HepG2 (cell line): Measurements from ENCODE around the gene RPS6KA2. TPM values are rescaled to one million over a fixed set of nuclear protein-coding genes. Genes with fewer than 3 reads are reported as not detected.
"Not testable (repeated sequence)": the region's sequence is repeated elsewhere in the genome, so short reads cannot be mapped to it uniquely, and the experiment has no call there.

Source experiments
- BCL6 ChIP-seq: IDR thresholded peaks from 2 replicates; pipeline ENCODE4 v1.6.1; 2016; ENCODE audit warnings: missing genetic modification reagents, missing compliant biosample characterization
- BRCA1 ChIP-seq: sonication (generic); formaldehyde crosslinking; IDR thresholded peaks from 2 replicates; pipeline ENCODE4 v1.4.0; 2020; ENCODE audit warnings: missing genetic modification reagents
- GMEB1 ChIP-seq: sonication (generic); formaldehyde crosslinking; IDR thresholded peaks from 2 replicates; pipeline ENCODE4 v1.5.1; 2020; ENCODE audit warnings: missing genetic modification reagents, mild to moderate bottlenecking, borderline replicate concordance
- IRF2 ChIP-seq: IDR thresholded peaks from 2 replicates; pipeline ENCODE4 v1.6.1; 2018; ENCODE audit warnings: missing genetic modification reagents, missing compliant biosample characterization
- KDM2A ChIP-seq: sonication (generic); formaldehyde crosslinking; IDR thresholded peaks from 2 replicates; pipeline ENCODE4 v1.4.0; 2020; ENCODE audit warnings: low read depth, missing genetic modification reagents, borderline replicate concordance
- NONO ChIP-seq, 2 experiments: fragments of 450-650 bp in 1 of 2; sonication (generic) in 1 of 2; formaldehyde crosslinking in 1 of 2; IDR thresholded peaks in 1 of 2; conservative IDR thresholded peaks in 1 of 2; 2 replicates each; pipeline versions ENCODE4 v1.6.1 to v1.8.0; 2017 to 2022; ENCODE audit warnings: mild to moderate bottlenecking in 1 of 2, missing genetic modification reagents in 1 of 2, moderate library complexity in 1 of 2
- PITX1 ChIP-seq: sonication (generic); formaldehyde crosslinking; IDR thresholded peaks from 2 replicates; pipeline ENCODE4 v1.5.1; 2020; ENCODE audit warnings: mild to moderate bottlenecking, missing genetic modification reagents
- RARA ChIP-seq: IDR thresholded peaks from 2 replicates; pipeline ENCODE4 v1.6.1; 2016; ENCODE audit warnings: missing genetic modification reagents, missing compliant biosample characterization
- SOX6 ChIP-seq, 2 experiments: fragments of 450-650 bp in 1 of 2; sonication (generic) in 1 of 2; formaldehyde crosslinking in 1 of 2; IDR thresholded peaks; 2 replicates each; pipeline versions ENCODE4 v1.4.0 to v1.6.1; 2017 to 2020; ENCODE audit warnings: antibody characterized with exemption in 1 of 2, mild to moderate bottlenecking in 1 of 2, missing genetic modification reagents in 1 of 2
- TBP ChIP-seq: sonication (generic); formaldehyde crosslinking; IDR thresholded peaks from 2 replicates; pipeline ENCODE4 v1.5.0; 2020; ENCODE audit warnings: missing genetic modification reagents
- ZMYM4 ChIP-seq: sonication (generic); formaldehyde crosslinking; IDR thresholded peaks from 2 replicates; pipeline ENCODE4 v1.8.1; 2023; ENCODE audit warnings: mild to moderate bottlenecking, missing genetic modification reagents
- ZNF160 ChIP-seq: sonication (generic); formaldehyde crosslinking; IDR thresholded peaks from 2 replicates; pipeline ENCODE4 v1.8.0; 2022; ENCODE audit warnings: mild to moderate bottlenecking, inconsistent platforms, missing genetic modification reagents
- ZNF44 ChIP-seq: sonication (generic); formaldehyde crosslinking; IDR thresholded peaks from 2 replicates; pipeline ENCODE4 v1.5.1; 2020; ENCODE audit warnings: mild to moderate bottlenecking, missing genetic modification reagents
- ZNF550 ChIP-seq: sonication (generic); formaldehyde crosslinking; IDR thresholded peaks from 2 replicates; pipeline ENCODE4 v1.4.0; 2020; ENCODE audit warnings: mild to moderate bottlenecking, missing genetic modification reagents, borderline replicate concordance
- polyA plus RNA-seq, 8 experiments: library from polyadenylated mRNA; depleted of rRNA in 3 of 8; stranded (reverse) in 7 of 8; unstranded in 1 of 8; fragments of >200 nt; fragmentation: Illumina TruSeq in 4 of 8; extraction: Trizol in 4 of 8; gene quantifications; 2 replicates each; pipeline versions ENCODE4 v1.2.1 to v1.2.3, GENCODE V29; 2011 to 2016; ENCODE audit warnings: low read depth in 4 of 8, missing spikeins in 1 of 8, mixed read lengths in 1 of 8; ENCODE audit not compliant: insufficient read depth in 1 of 8
- total RNA-seq, 5 experiments: library from RNA; depleted of rRNA; stranded (reverse); fragments of >200 nt; fragmentation: Illumina TruSeq; extraction: Trizol; gene quantifications; 2 replicates each; pipeline ENCODE4 v1.2.3, GENCODE V29; 2016; ENCODE audit warnings: low read depth in 1 of 5
- TF ChIP-seq, protein P1 (sequence below): sonication (generic); formaldehyde crosslinking; IDR thresholded peaks from 2 replicates; pipeline ENCODE4 v1.4.0; 2020; ENCODE audit warnings: missing genetic modification reagents, borderline replicate concordance
- TF ChIP-seq, protein P2 (sequence below): sonication (generic); formaldehyde crosslinking; IDR thresholded peaks from 2 replicates; pipeline ENCODE4 v1.5.0; 2020; ENCODE audit warnings: mild to moderate bottlenecking, missing genetic modification reagents, borderline replicate concordance
- TF ChIP-seq, protein P3 (sequence below), 2 experiments: sonication (generic) in 1 of 2; formaldehyde crosslinking in 1 of 2; IDR thresholded peaks; 2 replicates each; pipeline versions ENCODE4 v1.4.0 to v1.6.1; 2018 to 2020; ENCODE audit warnings: missing genetic modification reagents in 2 of 2, borderline replicate concordance in 1 of 2, low read depth in 1 of 2, mild to moderate bottlenecking in 1 of 2, missing biosample characterization in 1 of 2
- TF ChIP-seq, protein P4 (sequence below): sonication (generic); formaldehyde crosslinking; IDR thresholded peaks from 2 replicates; pipeline ENCODE4 v1.8.0; 2022; ENCODE audit warnings: mild to moderate bottlenecking, missing genetic modification reagents, borderline replicate concordance

RPS6KA2 gene
- total and polyA plus RNA-seq, 2 of the 13 experiments (the other 11 are each of a cell fraction or from before 2014, with no cell fraction given), result 0.22 to 0.38 TPM

GRCh38 chr6:166400649-166401250 is 226.3 kb downstream of the RPS6KA2 start (continued):
- TF ChIP-seq ZNF160 (peak; percentile 73; the same call in 1 of the 2 replicates), NONO (CRISPR knock-in tag; conservative IDR thresholded peaks at IDR 0.05) (0 out of 2 replicates have a peak, but pooled peaks have one; percentile 14), ZNF550 (peak; percentile 55; the same call in 1 of the 2 replicates), GMEB1 (CRISPR knock-in tag) (peak; percentile 56; the same call in 1 of the 2 replicates), SOX6 (CRISPR knock-in tag; IDR thresholded peaks at IDR 0.05) (peak; percentile 75), BRCA1 (0 out of 2 replicates have a peak, but pooled peaks have one; percentile 65), BCL6 (CRISPR knock-in tag) (peak; percentile 46; the same call in 1 of the 2 replicates), ZMYM4 (CRISPR knock-in tag) (peak; percentile 81), RARA (peak; percentile 21; the same call in 1 of the 2 replicates), IRF2 (CRISPR knock-in tag) (0 out of 2 replicates have a peak, but pooled peaks have one; percentile 64), KDM2A (peak; percentile 62; the same call in 1 of the 2 replicates), PITX1 (CRISPR knock-in tag) (peak; percentile 88), TBP (CRISPR knock-in tag) (0 out of 2 replicates have a peak, but pooled peaks have one; percentile 38), ZNF44 (CRISPR knock-in tag) (0 out of 2 replicates have a peak, but pooled peaks have one; percentile 45)
- TF ChIP-seq NONO, SOX6 (IDR thresholded peaks at IDR 0.05): not testable (repeated sequence)
- TF ChIP-seq, protein P1, sequence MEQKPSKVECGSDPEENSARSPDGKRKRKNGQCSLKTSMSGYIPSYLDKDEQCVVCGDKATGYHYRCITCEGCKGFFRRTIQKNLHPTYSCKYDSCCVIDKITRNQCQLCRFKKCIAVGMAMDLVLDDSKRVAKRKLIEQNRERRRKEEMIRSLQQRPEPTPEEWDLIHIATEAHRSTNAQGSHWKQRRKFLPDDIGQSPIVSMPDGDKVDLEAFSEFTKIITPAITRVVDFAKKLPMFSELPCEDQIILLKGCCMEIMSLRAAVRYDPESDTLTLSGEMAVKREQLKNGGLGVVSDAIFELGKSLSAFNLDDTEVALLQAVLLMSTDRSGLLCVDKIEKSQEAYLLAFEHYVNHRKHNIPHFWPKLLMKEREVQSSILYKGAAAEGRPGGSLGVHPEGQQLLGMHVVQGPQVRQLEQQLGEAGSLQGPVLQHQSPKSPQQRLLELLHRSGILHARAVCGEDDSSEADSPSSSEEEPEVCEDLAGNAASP (CRISPR knock-in tag), result peak; percentile 63; the same call in 1 of the 2 replicates
- TF ChIP-seq, protein P2, sequence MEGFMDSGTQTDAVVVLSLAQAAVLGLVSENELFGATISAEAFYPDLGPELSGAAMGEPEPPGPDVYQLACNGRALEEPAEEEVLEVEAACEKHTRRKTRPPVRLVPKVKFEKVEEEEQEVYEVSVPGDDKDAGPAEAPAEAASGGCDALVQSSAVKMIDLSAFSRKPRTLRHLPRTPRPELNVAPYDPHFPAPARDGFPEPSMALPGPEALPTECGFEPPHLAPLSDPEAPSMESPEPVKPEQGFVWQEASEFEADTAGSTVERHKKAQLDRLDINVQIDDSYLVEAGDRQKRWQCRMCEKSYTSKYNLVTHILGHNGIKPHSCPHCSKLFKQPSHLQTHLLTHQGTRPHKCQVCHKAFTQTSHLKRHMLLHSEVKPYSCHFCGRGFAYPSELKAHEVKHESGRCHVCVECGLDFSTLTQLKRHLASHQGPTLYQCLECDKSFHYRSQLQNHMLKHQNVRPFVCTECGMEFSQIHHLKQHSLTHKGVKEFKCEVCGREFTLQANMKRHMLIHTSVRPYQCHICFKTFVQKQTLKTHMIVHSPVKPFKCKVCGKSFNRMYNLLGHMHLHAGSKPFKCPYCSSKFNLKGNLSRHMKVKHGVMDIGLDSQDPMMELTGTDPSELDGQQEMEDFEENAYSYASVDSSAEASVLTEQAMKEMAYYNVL (CRISPR knock-in tag), result 0 out of 2 replicates have a peak, but pooled peaks have one; percentile 70
- TF ChIP-seq, protein P3, sequence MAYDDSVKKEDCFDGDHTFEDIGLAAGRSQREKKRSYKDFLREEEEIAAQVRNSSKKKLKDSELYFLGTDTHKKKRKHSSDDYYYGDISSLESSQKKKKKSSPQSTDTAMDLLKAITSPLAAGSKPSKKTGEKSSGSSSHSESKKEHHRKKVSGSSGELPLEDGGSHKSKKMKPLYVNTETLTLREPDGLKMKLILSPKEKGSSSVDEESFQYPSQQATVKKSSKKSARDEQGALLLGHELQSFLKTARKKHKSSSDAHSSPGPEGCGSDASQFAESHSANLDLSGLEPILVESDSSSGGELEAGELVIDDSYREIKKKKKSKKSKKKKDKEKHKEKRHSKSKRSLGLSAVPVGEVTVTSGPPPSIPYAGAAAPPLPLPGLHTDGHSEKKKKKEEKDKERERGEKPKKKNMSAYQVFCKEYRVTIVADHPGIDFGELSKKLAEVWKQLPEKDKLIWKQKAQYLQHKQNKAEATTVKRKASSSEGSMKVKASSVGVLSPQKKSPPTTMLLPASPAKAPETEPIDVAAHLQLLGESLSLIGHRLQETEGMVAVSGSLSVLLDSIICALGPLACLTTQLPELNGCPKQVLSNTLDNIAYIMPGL (CRISPR knock-in tag; IDR thresholded peaks at IDR 0.05; ENCODE audit: borderline replicate concordance in 1 of 2, low read depth in 1 of 2), result peak; percentile 49 to 84; a peak in 3 of 4 replicates
- TF ChIP-seq, protein P4, sequence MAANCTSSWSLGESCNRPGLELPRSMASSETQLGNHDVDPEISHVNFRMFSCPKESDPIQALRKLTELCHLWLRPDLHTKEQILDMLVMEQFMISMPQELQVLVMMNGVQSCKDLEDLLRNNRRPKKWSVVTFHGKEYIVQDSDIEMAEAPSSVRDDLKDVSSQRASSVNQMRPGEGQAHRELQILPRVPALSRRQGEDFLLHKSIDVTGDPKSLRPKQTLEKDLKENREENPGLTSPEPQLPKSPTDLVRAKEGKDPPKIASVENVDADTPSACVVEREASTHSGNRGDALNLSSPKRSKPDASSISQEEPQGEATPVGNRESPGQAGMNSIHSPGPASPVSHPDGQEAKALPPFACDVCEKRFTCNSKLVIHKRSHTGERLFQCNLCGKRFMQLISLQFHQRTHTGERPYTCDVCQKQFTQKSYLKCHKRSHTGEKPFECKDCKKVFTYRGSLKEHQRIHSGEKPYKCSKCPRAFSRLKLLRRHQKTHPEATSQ (CRISPR knock-in tag), result peak; percentile 64; the same call in 1 of the 2 replicates
